HEK293 (cell line): ENCODE data around the gene ANKRD39.

Experiments used
- ZBTB21 ChIP-seq: fragments of 450-650 bp; formaldehyde crosslinking; IDR thresholded peaks from 2 replicates; pipeline ENCODE4 v1.5.1; 2017; ENCODE audit warnings: missing biosample characterization, missing genetic modification characterization
- ZNF121 ChIP-seq: fragments of 450-650 bp; formaldehyde crosslinking; IDR thresholded peaks from 2 replicates; pipeline ENCODE4 v1.5.1; 2016; ENCODE audit warnings: missing biosample characterization, missing genetic modification characterization
- ZNF214 ChIP-seq: fragments of 450-650 bp; formaldehyde crosslinking; IDR thresholded peaks from 2 replicates; pipeline ENCODE4 v1.5.1; 2017; ENCODE audit warnings: missing biosample characterization, mild to moderate bottlenecking, missing genetic modification characterization, borderline replicate concordance
- ZNF280D ChIP-seq: fragments of 450-650 bp; formaldehyde crosslinking; IDR thresholded peaks from 2 replicates; pipeline ENCODE4 v1.5.1; 2016; ENCODE audit warnings: missing biosample characterization, missing genetic modification characterization
- ZNF629 ChIP-seq: fragments of 450-650 bp; formaldehyde crosslinking; IDR thresholded peaks from 2 replicates; pipeline ENCODE4 v1.5.1; 2017; ENCODE audit warnings: missing biosample characterization, missing genetic modification characterization
- TF ChIP-seq, protein P1 (sequence below): fragments of 450-650 bp; formaldehyde crosslinking; IDR thresholded peaks from 2 replicates; pipeline ENCODE4 v1.5.1; 2016; ENCODE audit warnings: missing biosample characterization, missing genetic modification characterization
- TF ChIP-seq, protein P2 (sequence below): fragments of 450-650 bp; formaldehyde crosslinking; IDR thresholded peaks from 2 replicates; pipeline ENCODE4 v1.5.1; 2016; ENCODE audit warnings: missing biosample characterization, missing genetic modification characterization
- TF ChIP-seq, protein P3 (sequence below): fragments of 450-650 bp; formaldehyde crosslinking; IDR thresholded peaks from 2 replicates; pipeline ENCODE4 v1.5.1; 2016; ENCODE audit warnings: missing biosample characterization, missing genetic modification characterization, borderline replicate concordance

DNA sequence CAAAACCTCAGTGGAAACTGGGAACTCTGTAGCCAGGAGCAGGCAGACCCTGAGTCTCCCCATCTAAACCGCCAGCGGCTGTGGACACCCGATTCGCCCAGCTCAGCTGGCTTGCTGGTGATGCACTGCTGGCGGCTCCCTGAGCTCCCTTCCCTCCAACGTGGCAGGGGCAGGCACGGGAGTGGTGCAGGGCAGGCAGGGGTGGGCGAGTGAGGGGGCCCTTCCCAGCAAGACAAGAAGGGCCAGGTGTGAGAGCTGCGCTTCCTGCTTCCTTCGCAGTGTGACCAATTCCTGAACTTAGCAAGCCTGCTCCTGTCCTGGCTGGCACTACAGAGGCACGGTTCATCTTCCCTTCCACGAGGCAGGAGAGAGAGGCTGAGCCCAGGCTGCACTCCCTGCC is 24.4 kb upstream of the ANKRD39 start:
- TF ChIP-seq, protein P1, sequence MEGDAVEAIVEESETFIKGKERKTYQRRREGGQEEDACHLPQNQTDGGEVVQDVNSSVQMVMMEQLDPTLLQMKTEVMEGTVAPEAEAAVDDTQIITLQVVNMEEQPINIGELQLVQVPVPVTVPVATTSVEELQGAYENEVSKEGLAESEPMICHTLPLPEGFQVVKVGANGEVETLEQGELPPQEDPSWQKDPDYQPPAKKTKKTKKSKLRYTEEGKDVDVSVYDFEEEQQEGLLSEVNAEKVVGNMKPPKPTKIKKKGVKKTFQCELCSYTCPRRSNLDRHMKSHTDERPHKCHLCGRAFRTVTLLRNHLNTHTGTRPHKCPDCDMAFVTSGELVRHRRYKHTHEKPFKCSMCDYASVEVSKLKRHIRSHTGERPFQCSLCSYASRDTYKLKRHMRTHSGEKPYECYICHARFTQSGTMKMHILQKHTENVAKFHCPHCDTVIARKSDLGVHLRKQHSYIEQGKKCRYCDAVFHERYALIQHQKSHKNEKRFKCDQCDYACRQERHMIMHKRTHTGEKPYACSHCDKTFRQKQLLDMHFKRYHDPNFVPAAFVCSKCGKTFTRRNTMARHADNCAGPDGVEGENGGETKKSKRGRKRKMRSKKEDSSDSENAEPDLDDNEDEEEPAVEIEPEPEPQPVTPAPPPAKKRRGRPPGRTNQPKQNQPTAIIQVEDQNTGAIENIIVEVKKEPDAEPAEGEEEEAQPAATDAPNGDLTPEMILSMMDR (tag by site-specific recombination): no peak
- TF ChIP-seq, protein P2, sequence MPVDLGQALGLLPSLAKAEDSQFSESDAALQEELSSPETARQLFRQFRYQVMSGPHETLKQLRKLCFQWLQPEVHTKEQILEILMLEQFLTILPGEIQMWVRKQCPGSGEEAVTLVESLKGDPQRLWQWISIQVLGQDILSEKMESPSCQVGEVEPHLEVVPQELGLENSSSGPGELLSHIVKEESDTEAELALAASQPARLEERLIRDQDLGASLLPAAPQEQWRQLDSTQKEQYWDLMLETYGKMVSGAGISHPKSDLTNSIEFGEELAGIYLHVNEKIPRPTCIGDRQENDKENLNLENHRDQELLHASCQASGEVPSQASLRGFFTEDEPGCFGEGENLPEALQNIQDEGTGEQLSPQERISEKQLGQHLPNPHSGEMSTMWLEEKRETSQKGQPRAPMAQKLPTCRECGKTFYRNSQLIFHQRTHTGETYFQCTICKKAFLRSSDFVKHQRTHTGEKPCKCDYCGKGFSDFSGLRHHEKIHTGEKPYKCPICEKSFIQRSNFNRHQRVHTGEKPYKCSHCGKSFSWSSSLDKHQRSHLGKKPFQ (tag by site-specific recombination): no peak
- TF ChIP-seq ZNF121 (no peak), ZNF214 (tag by site-specific recombination) (no peak), ZNF629 (no peak), ZNF280D (no peak), ZBTB21 (no peak)
- TF ChIP-seq, protein P3, sequence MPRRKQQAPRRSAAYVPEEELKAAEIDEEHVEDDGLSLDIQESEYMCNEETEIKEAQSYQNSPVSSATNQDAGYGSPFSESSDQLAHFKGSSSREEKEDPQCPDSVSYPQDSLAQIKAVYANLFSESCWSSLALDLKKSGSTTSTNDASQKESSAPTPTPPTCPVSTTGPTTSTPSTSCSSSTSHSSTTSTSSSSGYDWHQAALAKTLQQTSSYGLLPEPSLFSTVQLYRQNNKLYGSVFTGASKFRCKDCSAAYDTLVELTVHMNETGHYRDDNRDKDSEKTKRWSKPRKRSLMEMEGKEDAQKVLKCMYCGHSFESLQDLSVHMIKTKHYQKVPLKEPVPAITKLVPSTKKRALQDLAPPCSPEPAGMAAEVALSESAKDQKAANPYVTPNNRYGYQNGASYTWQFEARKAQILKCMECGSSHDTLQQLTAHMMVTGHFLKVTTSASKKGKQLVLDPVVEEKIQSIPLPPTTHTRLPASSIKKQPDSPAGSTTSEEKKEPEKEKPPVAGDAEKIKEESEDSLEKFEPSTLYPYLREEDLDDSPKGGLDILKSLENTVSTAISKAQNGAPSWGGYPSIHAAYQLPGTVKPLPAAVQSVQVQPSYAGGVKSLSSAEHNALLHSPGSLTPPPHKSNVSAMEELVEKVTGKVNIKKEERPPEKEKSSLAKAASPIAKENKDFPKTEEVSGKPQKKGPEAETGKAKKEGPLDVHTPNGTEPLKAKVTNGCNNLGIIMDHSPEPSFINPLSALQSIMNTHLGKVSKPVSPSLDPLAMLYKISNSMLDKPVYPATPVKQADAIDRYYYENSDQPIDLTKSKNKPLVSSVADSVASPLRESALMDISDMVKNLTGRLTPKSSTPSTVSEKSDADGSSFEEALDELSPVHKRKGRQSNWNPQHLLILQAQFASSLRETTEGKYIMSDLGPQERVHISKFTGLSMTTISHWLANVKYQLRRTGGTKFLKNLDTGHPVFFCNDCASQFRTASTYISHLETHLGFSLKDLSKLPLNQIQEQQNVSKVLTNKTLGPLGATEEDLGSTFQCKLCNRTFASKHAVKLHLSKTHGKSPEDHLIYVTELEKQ (tag by site-specific recombination): no peak
